KMS-11 (cell line): ENCODE results near the gene GRAP2.

ENCODE experiments used
- H2AFZ ChIP-seq: fragments of 200-600 bp; sonication (generic); 2 replicates; pipeline ENCODE4 v1.6.1; 2016; ENCODE audit warnings: antibody characterized with exemption, mixed run types, low read depth
- H3K27ac ChIP-seq: fragments of 200-600 bp; sonication (generic); 2 replicates; pipeline ENCODE4 v1.6.1; 2016; ENCODE audit warnings: mild to moderate bottlenecking, mixed run types
- H3K27me3 ChIP-seq: fragments of 200-600 bp; sonication (generic); 2 replicates; pipeline ENCODE4 v1.6.1; 2017; ENCODE audit warnings: mild to moderate bottlenecking, low read depth, mixed run types, moderate library complexity; ENCODE audit not compliant: insufficient read depth
- H3K36me3 ChIP-seq: fragments of 200-600 bp; sonication (generic); 2 replicates; pipeline ENCODE4 v1.6.1; 2017; ENCODE audit warnings: mild to moderate bottlenecking, mixed run types; ENCODE audit not compliant: insufficient read depth
- H3K4me1 ChIP-seq: fragments of 200-600 bp; sonication (generic); 2 replicates; pipeline ENCODE4 v1.6.1; 2016; ENCODE audit warnings: mild to moderate bottlenecking, low read depth, mixed run types; ENCODE audit not compliant: poor library complexity, severe bottlenecking
- H3K4me2 ChIP-seq: fragments of 200-600 bp; sonication (generic); 2 replicates; pipeline ENCODE4 v1.7.0; 2016; ENCODE audit warnings: mild to moderate bottlenecking, mixed run types
- H3K4me3 ChIP-seq: fragments of 200-600 bp; sonication (generic); IDR thresholded peaks from 2 replicates; pipeline ENCODE4 v1.6.1; 2017; ENCODE audit warnings: low read depth, low read length, mixed read lengths; ENCODE audit not compliant: insufficient read depth
- H3K79me2 ChIP-seq: fragments of 200-600 bp; sonication (generic); 2 replicates; pipeline ENCODE4 v1.6.1; 2016; ENCODE audit warnings: low read depth, mixed run types; ENCODE audit not compliant: insufficient read depth
- H3K9ac ChIP-seq: fragments of 200-600 bp; sonication (generic); 2 replicates; pipeline ENCODE4 v1.6.1; 2016; ENCODE audit warnings: mild to moderate bottlenecking, mixed run types
- H4K20me1 ChIP-seq: fragments of 200-600 bp; sonication (generic); 2 replicates; pipeline ENCODE4 v1.6.1; 2016; ENCODE audit warnings: mild to moderate bottlenecking, mixed run types; ENCODE audit not compliant: insufficient read depth
- CTCF ChIP-seq: fragments of 200-600 bp; sonication (generic); conservative IDR thresholded peaks from 2 replicates; pipeline ENCODE4 v1.6.1; 2017; ENCODE audit warnings: low read depth, mild to moderate bottlenecking, antibody characterized with exemption, low read length, moderate library complexity, mixed read lengths

Gene GRAP2

GRCh38 chr22:39908136-39908535 lies 7.3 kb downstream of the GRAP2 start:
- H3K9ac ChIP-seq = no peak overlapping the region

GRCh38 chr22:39908737-39909136 lies 7.9 kb downstream of the GRAP2 start:
- no peaks in the 10 kb centered on the region for H3K4me1 ChIP-seq
- no peak overlapping the region for H3K27ac ChIP-seq
- H3K27me3 ChIP-seq = no peaks in the 10 kb centered on the region
- no peak for TF ChIP-seq CTCF
- no peaks in the 10 kb centered on the region for H3K79me2 ChIP-seq
- H3K4me3 ChIP-seq = no peak overlapping the region
- no peaks in the 10 kb centered on the region for H3K36me3 ChIP-seq
- H4K20me1 ChIP-seq = no peaks in the 10 kb centered on the region
- no peak overlapping the region for H2AFZ ChIP-seq
- H3K9ac ChIP-seq = no peak overlapping the region
- no peak overlapping the region for H3K4me2 ChIP-seq

More at GRCh38 chr22:39908136-39908535, 7.3 kb downstream of the GRAP2 start:
- no peak for TF ChIP-seq CTCF
- Histone ChIP-seq H4K20me1 (no peaks in the 10 kb centered on the region), H3K27ac (no peak overlapping the region), H3K4me2 (no peak overlapping the region), H3K36me3 (no peaks in the 10 kb centered on the region), H3K4me3 (no peak overlapping the region), H3K27me3 (no peaks in the 10 kb centered on the region), H3K79me2 (no peaks in the 10 kb centered on the region), H3K4me1 (no peaks in the 10 kb centered on the region), H2AFZ (no peak overlapping the region)

- no peaks in the 10 kb centered on the region for H3K79me2 ChIP-seq
- H4K20me1 ChIP-seq = no peaks in the 10 kb centered on the region
- TF ChIP-seq CTCF = no peak
- H3K4me3 ChIP-seq = no peak overlapping the region
- no peak overlapping the region for H3K4me2 ChIP-seq
- H3K27me3 ChIP-seq = no peaks in the 10 kb centered on the region
- H2AFZ ChIP-seq = no peak overlapping the region
- H3K36me3 ChIP-seq = no peaks in the 10 kb centered on the region
- H3K4me1 ChIP-seq = no peaks in the 10 kb centered on the region
- no peak overlapping the region for H3K27ac ChIP-seq
- no peak overlapping the region for H3K9ac ChIP-seq
Observed at GRCh38 chr22:39910876-39911613, 10.2 kb downstream of the GRAP2 start.

GRCh38 chr22:39913321-39913720 lies 12.4 kb downstream of the GRAP2 start:
- Histone ChIP-seq H3K79me2 (no peaks in the 10 kb centered on the region), H2AFZ (no peak overlapping the region), H4K20me1 (no peaks in the 10 kb centered on the region), H3K4me1 (no peaks in the 10 kb centered on the region), H3K27ac (no peak overlapping the region), H3K4me3 (no peak overlapping the region), H3K9ac (no peak overlapping the region), H3K36me3 (no peaks in the 10 kb centered on the region), H3K4me2 (no peak overlapping the region), H3K27me3 (no peaks in the 10 kb centered on the region)
- TF ChIP-seq CTCF = no peak
